ENCODE data around the gene PTOV1.

Gene PTOV1

DNA sequence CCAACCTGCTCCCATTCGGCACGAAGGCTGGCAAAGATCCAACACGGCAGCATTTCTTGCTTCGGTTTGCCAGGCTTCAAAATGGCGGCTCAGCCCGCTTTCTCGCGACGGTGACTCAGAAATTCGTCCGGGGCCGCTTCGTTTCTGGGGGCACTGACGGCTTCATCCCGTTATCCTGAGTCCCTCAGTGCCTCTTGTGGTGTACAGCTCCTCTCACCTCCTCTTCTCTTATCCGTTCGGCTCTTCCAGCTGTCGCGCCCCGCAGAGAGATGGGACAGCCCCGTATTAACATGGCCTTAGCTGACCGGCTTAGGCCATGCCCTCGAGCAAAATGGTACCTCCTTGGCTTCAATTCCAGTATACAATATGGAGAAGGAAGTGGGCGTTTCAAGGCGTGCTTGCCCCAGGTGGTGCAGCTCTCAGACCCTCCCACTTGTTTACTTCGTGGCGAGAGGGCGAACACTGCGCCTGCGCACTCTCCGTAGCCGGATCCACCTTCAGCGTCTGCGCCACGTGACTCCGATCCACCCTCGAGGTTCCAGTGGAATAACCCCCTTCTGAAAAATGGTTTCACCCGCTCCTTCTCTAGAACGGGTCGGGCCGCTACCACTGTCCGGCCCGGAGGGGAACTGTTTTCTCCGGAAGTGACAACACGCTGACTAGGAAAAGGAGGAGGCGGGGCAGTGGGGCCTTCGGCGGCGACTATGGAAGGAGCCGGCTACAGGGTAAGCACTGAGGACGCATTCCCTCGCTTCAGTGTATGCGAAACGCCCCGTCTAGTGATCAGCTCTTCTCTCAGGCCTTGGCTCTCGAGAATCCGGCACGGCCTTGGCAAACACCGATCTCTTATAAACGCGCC lies 26.3 kb downstream of the PTOV1 start, which contains the start of the genes AKT1S1 and TBC1D17:
Gene AKT1S1 (minus strand): TSS at position 336 of the 859 bp plus-strand sequence. CDS start 4,060 bp downstream, outside the sequence.
Gene TBC1D17 (plus strand): TSS at position 683 of the 859 bp plus-strand sequence. CDS start 22 bp downstream, at position 705.
- peak; percentile 99 for DNase-seq

- DNase-seq: peak; percentile 98
Measured at GRCh38 chr19:49877879-49878743, 27.2 kb downstream of the PTOV1 start.

DNA sequence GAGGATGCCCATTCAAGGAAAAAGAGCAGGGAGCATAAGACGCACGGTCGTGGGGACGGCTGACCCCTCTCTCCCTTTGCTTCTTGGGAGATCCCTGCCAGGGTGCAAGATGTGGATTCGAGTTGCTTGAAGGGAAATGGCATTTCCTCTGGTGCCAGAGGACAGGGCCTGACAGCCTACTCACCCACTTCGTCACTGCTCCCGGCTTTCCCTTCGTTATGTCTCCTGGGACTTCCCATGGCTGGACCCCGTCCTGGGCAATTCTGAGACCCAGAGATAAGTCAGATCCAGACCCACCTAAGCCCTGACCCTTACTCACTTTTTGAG lies 27.7 kb downstream of the PTOV1 start:
- peak; percentile 40 for DNase-seq

DNA sequence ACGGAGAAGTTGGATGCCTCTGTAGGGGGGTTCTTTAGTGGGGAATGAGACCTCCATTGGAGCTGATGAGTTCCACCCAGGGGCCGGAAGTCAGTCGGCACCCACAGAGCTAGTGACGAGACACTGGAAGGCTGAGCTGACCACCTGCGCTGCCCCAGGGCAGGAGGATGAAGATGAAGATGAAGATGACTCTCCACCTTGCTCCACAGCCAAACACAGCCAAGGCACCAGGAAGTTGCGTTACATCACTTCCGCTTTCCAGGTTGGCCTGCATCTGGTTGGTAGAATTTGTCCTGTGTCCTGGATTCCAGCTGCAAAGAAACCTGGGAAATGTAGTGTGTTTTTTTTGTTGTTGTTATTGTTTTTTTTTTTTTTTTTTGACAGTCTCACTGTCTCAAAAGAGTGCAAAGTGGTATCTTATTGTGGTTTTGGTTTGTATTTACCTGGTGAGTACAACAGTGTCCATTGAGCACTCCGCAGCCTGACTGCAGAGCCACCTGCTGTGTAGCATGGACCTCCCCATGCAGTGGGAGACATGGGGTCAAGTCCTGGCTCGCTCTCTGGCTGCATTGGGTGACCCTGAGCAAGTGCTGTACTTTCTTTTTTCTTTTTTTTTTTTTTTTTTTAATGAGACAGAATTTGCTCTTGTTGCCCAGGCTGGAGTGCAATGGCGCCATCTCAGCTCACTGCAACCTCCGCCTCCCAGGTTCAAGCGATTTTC lies 28.4 kb downstream of the PTOV1 start:
- DNase-seq: peak; percentile 34

DNA sequence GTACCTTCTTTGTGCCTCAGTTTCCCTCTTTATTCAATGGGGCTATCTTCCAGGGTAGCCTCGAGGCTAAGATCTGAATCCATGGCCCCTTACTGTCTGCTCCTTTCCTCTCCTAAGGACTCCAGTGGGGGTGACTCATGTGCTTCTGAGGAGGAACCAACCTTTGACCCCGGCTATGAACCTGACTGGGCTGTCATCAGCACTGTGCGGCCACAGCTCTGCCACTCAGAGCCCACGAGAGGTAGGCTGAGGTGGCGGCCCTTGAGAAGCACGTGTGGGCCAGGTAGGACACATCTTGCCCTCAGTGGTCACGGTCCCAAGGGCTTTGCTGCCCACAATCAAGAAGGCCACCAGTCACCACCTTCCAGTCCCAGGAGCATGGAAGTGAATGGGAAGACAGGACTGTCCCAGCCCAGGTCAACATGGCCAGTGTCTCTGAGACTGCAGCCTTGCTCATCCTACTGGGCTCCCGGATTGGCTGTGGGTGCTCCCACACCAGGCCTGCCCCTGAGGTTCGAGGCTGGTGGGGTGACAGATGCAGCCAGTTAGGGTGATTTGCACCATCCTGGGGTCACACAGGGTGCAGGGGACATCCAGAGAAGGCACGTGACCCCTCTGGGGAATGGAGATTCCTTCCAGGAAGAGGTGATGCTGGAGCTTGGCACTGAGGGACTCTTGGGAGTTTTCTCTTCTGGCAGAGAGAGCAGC lies 29.4 kb downstream of the PTOV1 start:
- peak; percentile 34 for DNase-seq

GRCh38 chr19:49881186-49881585 lies 30.2 kb downstream of the PTOV1 start:
- no peak for DNase-seq

- DNase-seq: peak; percentile 27
Measured at GRCh38 chr19:49881672-49882394, 30.9 kb downstream of the PTOV1 start.

GRCh38 chr19:49882643-49883042 lies 31.7 kb downstream of the PTOV1 start:
- no peak for DNase-seq

GRCh38 chr19:49883094-49883493 lies 32.1 kb downstream of the PTOV1 start:
- no peak for DNase-seq

GRCh38 chr19:49884109-49884508 lies 33.1 kb downstream of the PTOV1 start:
- no peak for DNase-seq

GRCh38 chr19:49884760-49885159 lies 33.8 kb downstream of the PTOV1 start:
- no peak for DNase-seq

GRCh38 chr19:49887037-49887664 lies 36.2 kb downstream of the PTOV1 start:
- no peak for DNase-seq

DNA sequence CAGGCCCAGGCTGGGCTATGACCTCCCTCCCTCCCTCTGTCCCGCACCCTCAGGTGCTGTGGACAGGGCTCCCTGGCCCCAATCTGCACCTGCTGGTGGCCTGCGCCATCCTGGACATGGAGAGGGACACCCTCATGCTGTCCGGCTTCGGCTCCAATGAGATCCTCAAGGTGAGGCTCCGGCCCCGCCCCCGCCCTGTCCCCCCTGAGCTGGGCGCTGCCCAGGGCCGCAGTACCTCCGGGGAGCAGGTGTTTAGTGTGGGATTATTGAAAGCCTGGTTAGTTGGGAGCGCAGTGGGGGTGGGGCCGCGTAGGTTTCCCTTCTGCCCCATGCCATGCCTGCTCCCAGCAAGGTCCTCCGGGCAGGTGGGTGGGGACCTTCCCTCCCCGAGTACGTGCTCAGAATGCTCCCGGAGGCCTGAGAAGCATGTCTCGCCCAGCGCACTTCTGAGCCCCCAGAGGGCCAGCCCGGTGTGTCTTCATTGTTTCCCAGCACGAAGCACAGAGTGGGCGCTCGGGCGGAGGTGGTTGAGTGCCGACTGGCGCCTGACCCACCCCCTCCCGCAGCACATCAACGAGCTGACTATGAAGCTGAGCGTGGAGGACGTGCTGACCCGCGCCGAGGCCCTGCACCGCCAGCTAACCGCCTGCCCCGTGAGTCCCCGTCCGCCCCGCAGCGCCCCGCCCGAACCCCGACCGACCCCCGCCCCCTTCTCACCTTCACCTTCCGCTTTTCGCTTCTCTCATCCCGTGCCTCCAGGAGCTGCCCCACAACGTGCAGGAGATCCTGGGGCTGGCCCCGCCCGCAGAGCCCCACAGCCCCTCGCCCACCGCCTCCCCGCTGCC lies 36.9 kb downstream of the PTOV1 start:
- no peak for DNase-seq

- no peak for DNase-seq
Measured at GRCh38 chr19:49888510-49888824, 37.5 kb downstream of the PTOV1 start.

- DNase-seq: no peak
Measured at GRCh38 chr19:49889038-49889686, 38.2 kb downstream of the PTOV1 start.

DNA sequence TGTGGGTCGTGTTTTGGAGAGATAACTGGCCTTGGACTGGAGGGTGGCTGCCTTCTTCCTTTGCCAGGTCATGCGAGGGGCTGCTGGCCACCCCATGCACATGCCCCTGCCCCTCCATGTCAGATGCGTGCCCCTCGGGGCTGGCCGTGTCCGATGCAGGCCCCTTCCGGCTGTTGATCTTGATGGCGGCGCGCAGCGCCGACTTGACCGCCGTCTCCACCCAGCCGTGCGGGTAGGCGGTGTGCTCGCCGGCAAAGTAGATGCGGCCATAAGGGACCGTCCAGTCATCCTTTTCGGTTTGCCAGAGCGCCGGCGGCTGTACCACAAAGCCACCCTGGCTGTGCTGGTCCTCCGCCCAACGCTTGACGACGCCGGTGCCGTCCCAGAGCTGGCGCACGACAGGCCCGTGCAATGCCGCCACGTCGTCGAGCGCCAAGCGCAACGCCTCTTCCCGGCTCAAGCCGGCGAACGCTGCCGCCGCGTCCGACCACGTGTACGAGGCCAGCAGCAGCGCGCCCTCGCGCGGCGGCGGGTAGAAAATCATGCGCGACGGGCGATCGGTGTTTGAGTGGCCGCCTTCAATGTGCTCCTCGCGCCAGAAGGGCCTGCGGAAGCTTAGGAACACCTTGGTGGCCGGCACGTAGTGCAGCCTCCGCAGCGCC lies 38.9 kb downstream of the PTOV1 start:
- peak; percentile 75 for DNase-seq

- DNase-seq: no peak
Measured at GRCh38 chr19:49890349-49891311, 39.7 kb downstream of the PTOV1 start.

- DNase-seq: no peak
Measured at GRCh38 chr19:49891393-49891792, 40.4 kb downstream of the PTOV1 start.

Data from left hindlimb (tissue), 1 donor.